ENCODE measurements around the gene MAST1. TPM values are rescaled to one million over a fixed set of nuclear protein-coding genes. Genes with fewer than 3 reads are reported as not detected.

Gene MAST1
- total and polyA plus RNA-seq, 2 experiments from 2014 or later, result 0.20 to 0.54 TPM

GRCh38 chr19:12792051-12792852 lies 46.1 kb upstream of the MAST1 start:
- peak overlapping the region; percentile 84 for H3K4me2 ChIP-seq
- peak; percentile 70 for DNase-seq (ENCODE audit: low spot score)
- peaks cover 33% of the 10 kb centered on the region for H3K4me1 ChIP-seq (ENCODE audit: insufficient read depth)
- H3K79me2 ChIP-seq, result peaks cover 18% of the 10 kb centered on the region
- no peak overlapping the region for H2AFZ ChIP-seq
- no peaks in the 10 kb centered on the region for H3K9me3 ChIP-seq (ENCODE audit: low read depth)
- TF ChIP-seq CTCF (IDR thresholded peaks at IDR 0.05; ENCODE audit: poor library complexity) (no peak), EZH2phosphoT487 (IDR thresholded peaks at IDR 0.05; ENCODE audit: low read depth, severe bottlenecking, unreplicated experiment) (peak; percentile 40), EZH2 (IDR thresholded peaks at IDR 0.05; ENCODE audit: borderline replicate concordance) (no peak)
- no peaks in the 10 kb centered on the region for H3K27me3 ChIP-seq
- H3K4me3 ChIP-seq, result peak overlapping the region; percentile 94
- H3K36me3 ChIP-seq (replicated peaks; ENCODE audit: insufficient read depth, low read depth), result no peaks in the 10 kb centered on the region
- peak overlapping the region; percentile 99 for H3K27ac ChIP-seq
- WGBS (ENCODE audit: low lambda C conversion rate, missing lambda C conversion rate), result 1% methylated on average over 56 of the region's 84 CpGs
- H3K9me2 ChIP-seq (replicated peaks; ENCODE audit: insufficient read depth), result no peaks in the 10 kb centered on the region
- H4K20me1 ChIP-seq (ENCODE audit: insufficient read depth, poor library complexity, severe bottlenecking), result peaks cover 10% of the 10 kb centered on the region

GRCh38 chr19:12792853-12793289 lies 45.4 kb upstream of the MAST1 start:
- Histone ChIP-seq H3K9me3 (ENCODE audit: low read depth) (no peaks in the 10 kb centered on the region), H3K79me2 (peaks cover 18% of the 10 kb centered on the region), H3K27me3 (no peaks in the 10 kb centered on the region), H3K9me2 (replicated peaks; ENCODE audit: insufficient read depth) (no peaks in the 10 kb centered on the region), H3K36me3 (replicated peaks; ENCODE audit: insufficient read depth, low read depth) (no peaks in the 10 kb centered on the region), H4K20me1 (ENCODE audit: insufficient read depth, poor library complexity, severe bottlenecking) (peaks cover 10% of the 10 kb centered on the region), H3K4me2 (peak overlapping the region; percentile 84), H3K27ac (peak overlapping the region; percentile 99), H2AFZ (no peak overlapping the region), H3K4me3 (peak overlapping the region; percentile 94), H3K4me1 (ENCODE audit: insufficient read depth) (peaks cover 29% of the 10 kb centered on the region)
- DNase-seq (ENCODE audit: low spot score), result no peak
- TF ChIP-seq EZH2 (IDR thresholded peaks at IDR 0.05; ENCODE audit: borderline replicate concordance), result no peak
- TF ChIP-seq EZH2phosphoT487 (IDR thresholded peaks at IDR 0.05; ENCODE audit: low read depth, severe bottlenecking, unreplicated experiment), result peak; percentile 41
- WGBS (ENCODE audit: low lambda C conversion rate, missing lambda C conversion rate), result 2% methylated on average over 20 of the region's 22 CpGs

- Histone ChIP-seq H3K4me3 (peak overlapping the region; percentile 94), H3K4me2 (peak overlapping the region; percentile 84), H3K9me2 (replicated peaks; ENCODE audit: insufficient read depth) (no peaks in the 10 kb centered on the region), H2AFZ (no peak overlapping the region), H3K4me1 (ENCODE audit: insufficient read depth) (peaks cover 22% of the 10 kb centered on the region), H4K20me1 (ENCODE audit: insufficient read depth, poor library complexity, severe bottlenecking) (peaks cover 10% of the 10 kb centered on the region), H3K9me3 (ENCODE audit: low read depth) (no peaks in the 10 kb centered on the region), H3K79me2 (peaks cover 18% of the 10 kb centered on the region), H3K27ac (peak overlapping the region; percentile 99), H3K27me3 (no peaks in the 10 kb centered on the region), H3K36me3 (replicated peaks; ENCODE audit: insufficient read depth, low read depth) (no peaks in the 10 kb centered on the region)
- no peak for TF ChIP-seq EZH2 (IDR thresholded peaks at IDR 0.05; ENCODE audit: borderline replicate concordance)
- TF ChIP-seq EZH2phosphoT487 (IDR thresholded peaks at IDR 0.05; ENCODE audit: low read depth, severe bottlenecking, unreplicated experiment), result no peak
- TF ChIP-seq CTCF (IDR thresholded peaks at IDR 0.05; ENCODE audit: poor library complexity), result no peak
- peak; percentile 96 for DNase-seq (ENCODE audit: low spot score)
- under 1% methylated on average over 42 of the region's 81 CpGs for WGBS (ENCODE audit: low lambda C conversion rate, missing lambda C conversion rate)
Measured at GRCh38 chr19:12793290-12794195, 44.8 kb upstream of the MAST1 start.

Data from hepatocyte (in vitro differentiated cells).